HepG2 (cell line): ENCODE measurements around the gene PAPSS2. TPM values are rescaled to one million over a fixed set of nuclear protein-coding genes. Genes with fewer than 3 reads are reported as not detected.

Source experiments
- ATAC-seq: fragments of 200-7000 bp; cut with Tn5 transposase; 3 replicates; pipeline ENCODE4 v1.9.1; 2020; ENCODE audit warnings: mild to moderate bottlenecking, moderate library complexity
- BruUV-seq: library from RNA; stranded (reverse); fragments of 400-500 nt; replicated peaks from 2 replicates; lab custom pipeline; 2021; lab: Mats Ljungman, UMichigan
- CTCF ChIA-PET: fragments of 300-600 bp; formaldehyde crosslinking; extraction: SDS; loops from one replicate; lab custom pipeline; 2021; ENCODE audit warnings: low total read pairs, inconsistent platforms, low intra/inter-chr PET ratio; lab: Yijun Ruan, JAX
- POLR2A ChIA-PET: fragments of 350-600 bp; sonication (Branson Sonifier 250); formaldehyde crosslinking; loops from one replicate; lab custom pipeline; 2020; ENCODE audit warnings: antibody characterized with exemption, inconsistent platforms; lab: Yijun Ruan, JAX
- DNase-seq: peaks from one replicate; pipeline ENCODE4 v3.0.0-alpha.2; 2015; ENCODE audit warnings: low spot score
- FAIRE-seq: peaks from 3 replicates; lab custom pipeline; 2011; peaks lifted over from hg19 to GRCh38; lab: Jason Lieb, UNC
- H2AFZ ChIP-seq: one replicate; pipeline ENCODE4 v1.6.1; 2011; ENCODE audit warnings: low read length, inconsistent platforms
- H3K27ac ChIP-seq: fragments of 300-600 bp; 3 replicates; pipeline ENCODE4 v1.8.0; 2011; ENCODE audit warnings: mixed run types, mild to moderate bottlenecking, mixed read lengths, low read length, inconsistent platforms; ENCODE audit not compliant: insufficient read depth; ENCODE audit errors: extremely low read length
- H3K27me3 ChIP-seq, 2 experiments: fragments of 200-600 bp in 1 of 2; 2 replicates in 1 of 2; 3 replicates in 1 of 2; pipeline versions ENCODE4 v1.6.0 to v1.8.0; 2011; ENCODE audit warnings: low read length in 2 of 2, mild to moderate bottlenecking in 2 of 2, moderate library complexity in 2 of 2, inconsistent platforms in 1 of 2; ENCODE audit not compliant: insufficient read depth in 2 of 2, control insufficient read depth in 1 of 2
- H3K36me3 ChIP-seq, 2 experiments: fragments of 200-600 bp in 1 of 2; replicated peaks in 1 of 2; 2 replicates in 1 of 2; 3 replicates in 1 of 2; pipeline versions ENCODE4 v1.5.1 to v1.8.0; 2011; ENCODE audit warnings: low read length in 2 of 2, inconsistent platforms in 1 of 2; ENCODE audit not compliant: insufficient read depth in 2 of 2, control insufficient read depth in 1 of 2
- H3K4me1 ChIP-seq: 2 replicates; pipeline ENCODE4 v1.5.1; 2012; ENCODE audit warnings: low read length, inconsistent platforms; ENCODE audit not compliant: insufficient read depth
- H3K4me2 ChIP-seq: 2 replicates; pipeline ENCODE4 v1.6.0; 2011; ENCODE audit warnings: low read depth, low read length, inconsistent platforms
- H3K4me3 ChIP-seq, 3 experiments: fragments of 200-600 bp in 1 of 3; sonication (generic), shearing (Covaris generic) in 1 of 3; replicated peaks in 1 of 3; 2 replicates each; pipeline ENCODE4 v1.5.1; 2011 to 2016; ENCODE audit warnings: low read length in 3 of 3, inconsistent platforms in 2 of 3, low read depth in 2 of 3, mild to moderate bottlenecking in 2 of 3, control low read depth in 1 of 3, mixed read lengths in 1 of 3; ENCODE audit not compliant: insufficient read depth in 1 of 3
- H3K79me2 ChIP-seq: one replicate; pipeline ENCODE4 v1.6.1; 2011; ENCODE audit warnings: low read length, inconsistent platforms; ENCODE audit not compliant: insufficient read depth
- H3K9ac ChIP-seq: 2 replicates; pipeline ENCODE4 v1.6.0; 2011; ENCODE audit warnings: mild to moderate bottlenecking, low read depth, low read length, inconsistent platforms; ENCODE audit not compliant: insufficient read depth
- H3K9me3 ChIP-seq: 2 replicates; pipeline ENCODE4 v1.5.1; 2012; ENCODE audit warnings: mild to moderate bottlenecking, low read length
- H4K20me1 ChIP-seq: 2 replicates; pipeline ENCODE4 v1.6.0; 2011; ENCODE audit warnings: inconsistent platforms, mild to moderate bottlenecking, low read length, moderate library complexity; ENCODE audit not compliant: insufficient read depth
- CCAR2 ChIP-seq: fragments of 200-400 bp; formaldehyde crosslinking; optimal IDR thresholded peaks from 2 replicates; pipeline ENCODE3; 2018; ENCODE audit warnings: low read depth, mild to moderate bottlenecking, low read length, moderate library complexity
- IRF2 ChIP-seq: IDR thresholded peaks from 2 replicates; pipeline ENCODE4 v1.6.1; 2018; ENCODE audit warnings: missing genetic modification reagents, missing compliant biosample characterization
- JUN ChIP-seq: sonication (generic); formaldehyde crosslinking; IDR thresholded peaks from 2 replicates; pipeline ENCODE4 v1.4.0; 2020; ENCODE audit warnings: mild to moderate bottlenecking, missing genetic modification reagents
- NFKB2 ChIP-seq: sonication (generic); formaldehyde crosslinking; IDR thresholded peaks from 2 replicates; pipeline ENCODE4 v1.4.0; 2020; ENCODE audit warnings: missing genetic modification reagents, borderline replicate concordance
- SOX13 ChIP-seq, 3 experiments: fragments of 450-650 bp in 1 of 3; sonication (generic) in 1 of 3; formaldehyde crosslinking in 1 of 3; IDR thresholded peaks in 2 of 3; conservative IDR thresholded peaks in 1 of 3; 2 replicates each; pipeline versions ENCODE4 v1.5.0 to v1.6.1; 2016 to 2020; ENCODE audit warnings: antibody characterized with exemption in 1 of 3, mild to moderate bottlenecking in 1 of 3, missing compliant biosample characterization in 1 of 3, missing genetic modification reagents in 1 of 3, moderate library complexity in 1 of 3
- WGBS: methylation state at CpG from one replicate; pipeline ENCODE4 v1.1.6; 2017; ENCODE audit warnings: low lambda C conversion rate; 5-methylcytosine and 5-hydroxymethylcytosine counted together
- in situ Hi-C: cut with HindIII; loops from 2 replicates; pipeline ENCODE4 v1.10.0; 2017; ENCODE audit warnings: low pct_unique_long_range_greater_than_20kb; ENCODE audit not compliant: extremely low pct_ligation_motif_present
- intact Hi-C: fragments of 100-400 bp; cut with micrococcal nuclease; formaldehyde crosslinking; loops from one replicate; pipeline ENCODE4 v1.10.0; 2022; ENCODE audit not compliant: unreplicated experiment
- polyA plus RNA-seq, 8 experiments: library from polyadenylated mRNA; depleted of rRNA in 3 of 8; stranded (reverse) in 7 of 8; unstranded in 1 of 8; fragments of >200 nt; fragmentation: Illumina TruSeq in 4 of 8; extraction: Trizol in 4 of 8; gene quantifications; 2 replicates each; pipeline versions ENCODE4 v1.2.1 to v1.2.3, GENCODE V29; 2011 to 2016; ENCODE audit warnings: low read depth in 4 of 8, missing spikeins in 1 of 8, mixed read lengths in 1 of 8; ENCODE audit not compliant: insufficient read depth in 1 of 8
- total RNA-seq, 5 experiments: library from RNA; depleted of rRNA; stranded (reverse); fragments of >200 nt; fragmentation: Illumina TruSeq; extraction: Trizol; gene quantifications; 2 replicates each; pipeline ENCODE4 v1.2.3, GENCODE V29; 2016; ENCODE audit warnings: low read depth in 1 of 5
- TF ChIP-seq, protein P1 (sequence below): sonication (generic); formaldehyde crosslinking; IDR thresholded peaks from 2 replicates; pipeline ENCODE4 v1.4.0; 2020; ENCODE audit warnings: missing genetic modification reagents, mild to moderate bottlenecking, borderline replicate concordance
- TF ChIP-seq, protein P2 (sequence below): IDR thresholded peaks from 2 replicates; pipeline ENCODE4 v1.4.0; 2020; ENCODE audit warnings: mild to moderate bottlenecking, missing genetic modification reagents
- TF ChIP-seq, protein P3 (sequence below): sonication (generic); formaldehyde crosslinking; IDR thresholded peaks from 2 replicates; pipeline ENCODE4 v1.8.0; 2022; ENCODE audit warnings: missing genetic modification reagents, mild to moderate bottlenecking, moderate library complexity, borderline replicate concordance

Gene PAPSS2
- total and polyA plus RNA-seq, 2 of the 13 experiments (the other 11 are each of a cell fraction or from before 2014, with no cell fraction given), result 0.11 to 0.12 TPM

DNA sequence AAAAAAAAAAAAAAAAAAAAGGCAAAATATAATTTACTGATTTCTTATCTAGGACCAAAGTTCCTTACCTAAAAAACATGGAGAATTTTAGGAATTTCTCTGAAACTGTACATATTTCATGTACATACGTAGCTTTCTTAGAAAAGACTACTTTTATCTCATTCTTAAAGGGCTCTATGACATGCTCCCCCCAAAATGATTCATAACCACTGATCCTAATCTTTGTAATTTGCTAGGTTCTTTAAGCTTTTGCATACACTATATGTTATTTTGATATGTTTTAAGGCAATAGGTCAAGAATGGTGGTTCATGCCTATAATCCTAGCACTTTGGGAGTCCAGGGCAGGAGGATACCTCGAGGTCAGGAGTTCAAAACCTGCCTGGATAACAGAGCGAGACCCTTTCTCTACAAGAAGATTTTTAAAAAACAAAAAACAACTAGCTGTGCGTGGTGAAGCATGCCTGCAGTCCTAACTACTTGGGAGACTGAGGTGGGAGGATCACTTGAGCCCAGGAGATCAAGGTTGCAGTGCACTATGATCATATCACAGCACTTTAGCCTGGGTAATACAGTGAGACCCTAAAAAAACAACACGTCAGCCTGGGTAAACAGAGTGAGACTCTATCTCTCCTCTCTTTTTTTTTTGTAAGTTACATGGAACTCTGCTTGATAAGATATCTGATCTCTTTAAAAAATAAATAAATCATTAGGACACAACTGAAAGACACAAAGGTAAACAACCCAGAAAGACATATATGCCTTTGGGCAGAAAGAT, 103.6 kb downstream of the PAPSS2 start (continued):
- TF ChIP-seq, protein P1, sequence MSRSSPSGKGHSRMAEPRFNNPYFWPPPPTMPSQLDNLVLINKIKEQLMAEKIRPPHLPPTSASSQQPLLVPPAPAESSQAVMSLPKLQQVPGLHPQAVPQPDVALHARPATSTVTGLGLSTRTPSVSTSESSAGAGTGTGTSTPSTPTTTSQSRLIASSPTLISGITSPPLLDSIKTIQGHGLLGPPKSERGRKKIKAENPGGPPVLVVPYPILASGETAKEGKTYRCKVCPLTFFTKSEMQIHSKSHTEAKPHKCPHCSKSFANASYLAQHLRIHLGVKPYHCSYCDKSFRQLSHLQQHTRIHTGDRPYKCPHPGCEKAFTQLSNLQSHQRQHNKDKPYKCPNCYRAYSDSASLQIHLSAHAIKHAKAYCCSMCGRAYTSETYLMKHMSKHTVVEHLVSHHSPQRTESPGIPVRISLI (CRISPR knock-in tag), result peak; percentile 61; the same call in 1 of the 2 replicates
- no peak for TF ChIP-seq JUN (CRISPR knock-in tag)
- TF ChIP-seq, protein P2, sequence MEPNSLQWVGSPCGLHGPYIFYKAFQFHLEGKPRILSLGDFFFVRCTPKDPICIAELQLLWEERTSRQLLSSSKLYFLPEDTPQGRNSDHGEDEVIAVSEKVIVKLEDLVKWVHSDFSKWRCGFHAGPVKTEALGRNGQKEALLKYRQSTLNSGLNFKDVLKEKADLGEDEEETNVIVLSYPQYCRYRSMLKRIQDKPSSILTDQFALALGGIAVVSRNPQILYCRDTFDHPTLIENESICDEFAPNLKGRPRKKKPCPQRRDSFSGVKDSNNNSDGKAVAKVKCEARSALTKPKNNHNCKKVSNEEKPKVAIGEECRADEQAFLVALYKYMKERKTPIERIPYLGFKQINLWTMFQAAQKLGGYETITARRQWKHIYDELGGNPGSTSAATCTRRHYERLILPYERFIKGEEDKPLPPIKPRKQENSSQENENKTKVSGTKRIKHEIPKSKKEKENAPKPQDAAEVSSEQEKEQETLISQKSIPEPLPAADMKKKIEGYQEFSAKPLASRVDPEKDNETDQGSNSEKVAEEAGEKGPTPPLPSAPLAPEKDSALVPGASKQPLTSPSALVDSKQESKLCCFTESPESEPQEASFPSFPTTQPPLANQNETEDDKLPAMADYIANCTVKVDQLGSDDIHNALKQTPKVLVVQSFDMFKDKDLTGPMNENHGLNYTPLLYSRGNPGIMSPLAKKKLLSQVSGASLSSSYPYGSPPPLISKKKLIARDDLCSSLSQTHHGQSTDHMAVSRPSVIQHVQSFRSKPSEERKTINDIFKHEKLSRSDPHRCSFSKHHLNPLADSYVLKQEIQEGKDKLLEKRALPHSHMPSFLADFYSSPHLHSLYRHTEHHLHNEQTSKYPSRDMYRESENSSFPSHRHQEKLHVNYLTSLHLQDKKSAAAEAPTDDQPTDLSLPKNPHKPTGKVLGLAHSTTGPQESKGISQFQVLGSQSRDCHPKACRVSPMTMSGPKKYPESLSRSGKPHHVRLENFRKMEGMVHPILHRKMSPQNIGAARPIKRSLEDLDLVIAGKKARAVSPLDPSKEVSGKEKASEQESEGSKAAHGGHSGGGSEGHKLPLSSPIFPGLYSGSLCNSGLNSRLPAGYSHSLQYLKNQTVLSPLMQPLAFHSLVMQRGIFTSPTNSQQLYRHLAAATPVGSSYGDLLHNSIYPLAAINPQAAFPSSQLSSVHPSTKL (CRISPR knock-in tag), result peak; percentile 52; the same call in 1 of the 2 replicates

DNA sequence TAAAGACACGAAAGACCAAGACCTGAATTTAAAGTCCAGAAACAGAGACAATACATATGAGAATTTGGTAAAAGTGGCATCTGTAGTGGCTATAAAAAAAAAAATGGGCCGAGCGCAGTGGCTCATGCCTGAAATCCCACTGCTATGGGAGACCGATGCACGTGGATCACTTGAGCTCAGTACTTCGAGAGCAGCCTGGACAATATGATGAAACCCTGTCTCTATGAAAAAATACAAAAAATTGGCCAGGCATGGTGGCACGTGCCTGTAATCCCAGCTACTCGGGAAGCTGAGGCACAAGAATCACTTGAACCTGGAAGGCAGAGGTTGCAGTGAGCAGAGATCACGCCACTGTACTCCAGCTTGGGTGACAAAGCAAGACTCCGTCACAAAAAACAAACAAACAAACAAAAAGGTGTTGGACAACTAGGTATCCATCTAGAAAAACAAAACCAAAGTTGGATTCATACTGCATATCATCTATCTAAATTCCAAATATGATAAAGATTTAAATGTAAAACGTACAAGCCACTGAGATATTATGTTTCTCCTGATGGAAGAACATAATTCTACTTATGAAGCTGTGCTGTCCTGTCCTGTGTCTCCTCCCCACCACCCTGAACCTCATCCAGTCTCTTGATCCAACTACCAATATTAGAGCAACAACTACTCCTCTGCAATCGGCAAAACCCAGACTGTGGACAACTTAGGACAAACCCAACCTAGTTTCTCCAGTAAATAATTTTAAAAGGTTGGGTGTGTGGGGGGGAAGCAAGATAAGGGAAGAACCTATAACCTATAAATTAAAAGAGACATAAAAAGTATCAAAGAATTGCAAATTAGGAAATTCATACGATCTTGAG, 104.6 kb downstream of the PAPSS2 start:
- Histone ChIP-seq H3K4me3 (no peak overlapping the region), H3K27me3 (no peaks in the 10 kb centered on the region), H3K27ac (no peak overlapping the region), H3K36me3 (peaks cover 6 to 22% of the 10 kb centered on the region in 2 experiments), H3K4me1 (peaks cover 24% of the 10 kb centered on the region), H3K4me2 (no peak overlapping the region), H3K79me2 (no peaks in the 10 kb centered on the region), H2AFZ (no peak overlapping the region), H3K9ac (no peak overlapping the region), H4K20me1 (no peaks in the 10 kb centered on the region), H3K9me3 (no peaks in the 10 kb centered on the region)
- intact Hi-C loops, result no loop called here
- no peak for ATAC-seq
- in situ Hi-C loops, result no loop called here
- POLR2A ChIA-PET, result no interaction called here
- 84% methylated on average over 13 of the region's 13 CpGs for WGBS
- CTCF ChIA-PET, result no interaction called here
- no TSS peak for BruUV-seq
- no peak for FAIRE-seq
- DNase-seq, result no peak
- TF ChIP-seq NFKB2 (CRISPR knock-in tag) (no peak), SOX13 (IDR thresholded peaks at IDR 0.05) (no peak), SOX13 (CRISPR knock-in tag; conservative IDR thresholded peaks at IDR 0.05 in 1 of 2, IDR thresholded peaks at IDR 0.05 in 1 of 2) (no peak), CCAR2 (no peak), IRF2 (no peak)
- TF ChIP-seq, protein P3, sequence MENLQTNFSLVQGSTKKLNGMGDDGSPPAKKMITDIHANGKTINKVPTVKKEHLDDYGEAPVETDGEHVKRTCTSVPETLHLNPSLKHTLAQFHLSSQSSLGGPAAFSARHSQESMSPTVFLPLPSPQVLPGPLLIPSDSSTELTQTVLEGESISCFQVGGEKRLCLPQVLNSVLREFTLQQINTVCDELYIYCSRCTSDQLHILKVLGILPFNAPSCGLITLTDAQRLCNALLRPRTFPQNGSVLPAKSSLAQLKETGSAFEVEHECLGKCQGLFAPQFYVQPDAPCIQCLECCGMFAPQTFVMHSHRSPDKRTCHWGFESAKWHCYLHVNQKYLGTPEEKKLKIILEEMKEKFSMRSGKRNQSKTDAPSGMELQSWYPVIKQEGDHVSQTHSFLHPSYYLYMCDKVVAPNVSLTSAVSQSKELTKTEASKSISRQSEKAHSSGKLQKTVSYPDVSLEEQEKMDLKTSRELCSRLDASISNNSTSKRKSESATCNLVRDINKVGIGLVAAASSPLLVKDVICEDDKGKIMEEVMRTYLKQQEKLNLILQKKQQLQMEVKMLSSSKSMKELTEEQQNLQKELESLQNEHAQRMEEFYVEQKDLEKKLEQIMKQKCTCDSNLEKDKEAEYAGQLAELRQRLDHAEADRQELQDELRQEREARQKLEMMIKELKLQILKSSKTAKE (CRISPR knock-in tag), result no peak
